ENCODE results near the gene ZNF273.

ZNF273 gene

GRCh38 chr7:64877714-64878610 is 25.1 kb upstream of the ZNF273 start:
- DNase-seq (ENCODE audit: low read depth) = no peak

GRCh38 chr7:64878684-64879083 is 24.4 kb upstream of the ZNF273 start:
- no peak for DNase-seq (ENCODE audit: low read depth)

GRCh38 chr7:64879086-64879730 is 23.9 kb upstream of the ZNF273 start:
- no peak for DNase-seq (ENCODE audit: low read depth)

GRCh38 chr7:64879800-64880199 is 23.3 kb upstream of the ZNF273 start:
- no peak for DNase-seq (ENCODE audit: low read depth)

GRCh38 chr7:64880322-64881297 is 22.5 kb upstream of the ZNF273 start:
- no peak for DNase-seq (ENCODE audit: low read depth)

- no peak for DNase-seq (ENCODE audit: low read depth)
Observed at GRCh38 chr7:64881461-64882287, 21.4 kb upstream of the ZNF273 start.

- no peak for DNase-seq (ENCODE audit: low read depth)
Observed at GRCh38 chr7:64882341-64883112, 20.5 kb upstream of the ZNF273 start.

GRCh38 chr7:64883113-64883905 is 19.8 kb upstream of the ZNF273 start:
- no peak for DNase-seq (ENCODE audit: low read depth)

- no peak for DNase-seq (ENCODE audit: low read depth)
Observed at GRCh38 chr7:64884085-64884912, 18.8 kb upstream of the ZNF273 start.

GRCh38 chr7:64884913-64885370 is 18.1 kb upstream of the ZNF273 start:
- DNase-seq (ENCODE audit: low read depth) = no peak

GRCh38 chr7:64885520-64886240 is 17.4 kb upstream of the ZNF273 start:
- no peak for DNase-seq (ENCODE audit: low read depth)

GRCh38 chr7:64886956-64887545 is 16.0 kb upstream of the ZNF273 start:
- no peak for DNase-seq (ENCODE audit: low read depth)

GRCh38 chr7:64887756-64888508 is 15.1 kb upstream of the ZNF273 start:
- peak; percentile 43 for DNase-seq (ENCODE audit: low read depth)

GRCh38 chr7:64888561-64888900 is 14.5 kb upstream of the ZNF273 start:
- no peak for DNase-seq (ENCODE audit: low read depth)

- DNase-seq (ENCODE audit: low read depth) = no peak
Observed at GRCh38 chr7:64888901-64889685, 14.0 kb upstream of the ZNF273 start.

- DNase-seq (ENCODE audit: low read depth) = no peak
Observed at GRCh38 chr7:64889686-64890162, 13.3 kb upstream of the ZNF273 start.
